GM18951 (cell line): Measurements from ENCODE around the gene COL9A3.
A peak's percentile ranks its signal among the peaks of the same experiment; 100 is the strongest.

Experiments used
- POLR2A ChIP-seq: IDR thresholded peaks from 4 replicates; pipeline ENCODE4 v1.6.1; 2011; ENCODE audit warnings: mild to moderate bottlenecking; ENCODE audit not compliant: insufficient read length, insufficient read depth; ENCODE audit errors: extremely low read depth
- in situ Hi-C: fragments of 300-500 bp; cut with MboI; formaldehyde crosslinking; loops from one replicate; pipeline ENCODE4 v1.12.0; 2022; ENCODE audit warnings: low sequenced_read_pairs, mixed read lengths, inconsistent platforms; ENCODE audit not compliant: unreplicated experiment

The COL9A3 gene

DNA sequence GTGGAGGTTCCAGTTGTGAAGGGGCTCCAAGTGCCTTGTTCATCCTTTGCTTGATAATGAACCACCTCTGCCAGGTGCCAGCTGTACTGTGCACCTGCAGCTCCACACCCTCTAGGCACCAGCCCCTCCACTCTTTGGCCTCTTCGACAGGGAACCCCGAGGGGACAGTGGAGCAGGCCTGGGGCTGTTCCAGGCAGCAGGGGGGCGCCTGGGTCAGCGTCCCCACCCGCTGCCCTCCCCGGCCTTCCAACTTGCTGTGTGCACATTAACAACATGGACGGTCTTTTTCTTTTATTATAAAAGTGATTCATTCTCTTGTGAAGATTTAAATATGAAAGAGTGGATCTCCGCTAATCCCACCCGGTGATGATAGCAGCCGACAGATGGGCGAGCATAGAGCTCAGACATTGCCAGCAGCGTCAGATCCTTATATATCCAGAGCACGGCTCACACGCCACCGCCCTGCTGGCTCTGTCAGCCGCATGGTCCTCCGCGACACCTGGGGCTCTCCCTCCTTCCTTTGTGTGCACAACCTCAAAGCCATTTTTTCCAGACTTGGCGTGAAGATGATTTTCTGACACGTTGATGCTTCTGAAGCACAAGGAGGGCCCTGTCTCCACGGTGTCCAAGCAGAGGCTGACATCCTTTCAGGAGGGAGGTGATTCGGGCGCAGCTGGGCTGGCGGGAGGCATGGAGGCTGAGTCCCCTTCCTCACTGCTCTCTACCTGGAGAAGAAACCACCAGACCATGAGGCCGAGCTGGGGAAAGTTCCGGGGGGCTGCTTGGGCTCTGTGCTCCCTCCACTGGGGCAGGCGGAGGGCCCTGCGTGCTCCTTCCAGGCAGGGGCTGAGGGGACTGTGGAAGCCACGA is 42.8 kb upstream of the COL9A3 start:
- TF ChIP-seq POLR2A: no peak
- in situ Hi-C loops: no loop called here

- in situ Hi-C loops: loop anchor here (25.0 kb wide), 1 partner anchor 112 kb away; no protein-coding TSS in a partner anchor
- no peak for TF ChIP-seq POLR2A
Observed at GRCh38 chr20:62774762-62775161, 42.1 kb upstream of the COL9A3 start.

DNA sequence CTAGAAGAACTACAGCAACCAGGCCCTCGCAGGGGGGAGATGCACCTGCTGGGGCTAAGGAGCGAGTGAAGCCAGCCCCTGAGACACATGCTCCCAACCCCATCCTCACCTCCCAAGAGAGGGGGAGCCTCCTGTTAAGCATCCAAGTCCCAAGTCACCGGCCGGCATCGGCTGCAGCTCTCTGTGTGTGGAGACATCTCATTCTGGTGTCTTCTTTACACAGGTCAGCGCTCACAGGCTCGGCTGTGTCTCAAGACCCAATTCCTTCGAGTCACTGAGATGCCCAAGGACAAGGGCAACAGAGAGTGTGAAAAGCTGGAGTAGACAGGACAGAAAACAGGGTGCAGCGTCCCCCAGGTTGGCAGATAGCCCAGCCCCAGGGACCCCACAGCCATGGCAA is 41.6 kb upstream of the COL9A3 start:
- TF ChIP-seq POLR2A: no peak
- in situ Hi-C loops: loop anchor here (25.0 kb wide), 1 partner anchor 113 kb away; no protein-coding TSS in a partner anchor

- no peak for TF ChIP-seq POLR2A
- in situ Hi-C loops: loop anchor here (25.0 kb wide), 1 partner anchor 114 kb away; no protein-coding TSS in a partner anchor
Observed at GRCh38 chr20:62776035-62776691, 40.7 kb upstream of the COL9A3 start.

DNA sequence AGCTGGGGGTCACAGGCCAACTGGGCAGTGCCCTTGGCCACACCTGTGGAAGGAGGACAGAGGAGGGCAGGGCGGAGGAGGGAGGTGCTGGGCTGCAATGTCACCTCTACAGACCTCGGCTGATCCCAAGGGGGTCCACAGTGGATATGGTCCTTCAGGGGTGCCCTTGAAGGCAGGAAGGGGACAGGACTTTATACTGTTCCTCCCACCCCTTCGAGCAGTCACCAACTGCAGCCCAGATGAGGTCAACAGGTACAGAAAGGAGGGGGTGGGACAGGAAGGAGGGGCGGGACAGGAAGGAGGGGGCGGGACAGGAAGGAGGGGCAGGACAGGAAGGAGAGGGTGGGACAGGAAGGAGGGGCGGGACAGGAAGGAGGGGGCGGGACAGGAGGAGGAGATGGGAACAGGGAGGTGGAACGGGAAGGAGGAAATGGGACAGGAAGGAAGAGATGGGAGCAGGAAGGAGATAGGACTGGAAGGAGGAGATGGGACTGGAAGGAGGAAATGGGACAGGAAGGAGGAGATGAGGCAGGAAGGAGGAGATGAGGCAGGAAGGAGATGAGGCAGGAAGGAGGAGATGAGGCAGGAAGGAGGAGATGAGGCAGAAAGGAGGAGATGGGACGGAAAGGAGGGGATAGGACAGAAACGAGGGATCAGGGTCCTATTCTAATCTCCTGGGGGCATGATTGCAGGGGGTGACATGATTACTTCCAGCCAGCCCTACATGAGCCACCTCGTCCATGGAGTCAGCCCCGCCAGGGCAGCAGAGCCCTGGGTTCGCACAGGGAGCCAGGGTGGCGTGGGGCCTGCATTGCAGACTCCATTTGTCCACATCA is 39.9 kb upstream of the COL9A3 start:
- in situ Hi-C loops: loop anchor here (25.0 kb wide), 1 partner anchor 115 kb away; no protein-coding TSS in a partner anchor

DNA sequence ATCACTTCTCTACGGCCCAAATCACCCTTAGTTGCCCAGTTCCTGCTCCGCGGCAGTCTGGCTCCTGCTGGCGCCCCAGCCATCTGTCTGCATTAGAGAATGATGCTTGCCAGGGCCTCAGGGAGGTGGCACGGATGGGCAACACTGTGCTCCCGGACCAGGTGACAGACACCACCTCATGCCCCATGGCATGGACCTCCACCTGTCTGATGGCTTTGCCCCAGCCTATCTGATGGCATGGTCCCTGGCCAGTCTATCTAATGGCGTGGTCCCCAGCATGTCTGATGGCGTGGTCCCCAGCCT is 39.4 kb upstream of the COL9A3 start:
- TF ChIP-seq POLR2A: no peak
- in situ Hi-C loops: loop anchor here (25.0 kb wide), 1 partner anchor 115 kb away; no protein-coding TSS in a partner anchor

More for the DNA sequence above, 39.9 kb upstream of the COL9A3 start:
- peak; percentile 28 for TF ChIP-seq POLR2A

DNA sequence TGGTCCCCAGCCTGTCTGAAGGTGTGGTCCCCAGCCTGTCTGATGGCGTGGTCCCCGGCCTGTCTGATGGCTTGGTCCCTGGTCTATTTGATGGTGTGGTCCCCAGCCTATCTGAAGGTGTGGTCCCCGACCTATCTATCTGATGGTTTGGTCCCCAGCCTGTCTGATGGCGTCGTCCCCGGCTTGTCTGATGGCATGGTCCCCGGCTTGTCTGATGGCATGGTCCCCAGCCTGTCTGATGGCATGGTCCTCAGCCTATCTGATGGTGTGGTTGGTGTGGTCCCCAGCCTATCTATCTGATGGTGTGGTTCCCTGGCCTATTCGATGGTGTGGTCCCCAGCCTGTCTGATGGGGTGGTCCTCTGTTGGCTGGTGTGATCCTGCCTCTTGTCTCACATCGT is 38.8 kb upstream of the COL9A3 start:
- in situ Hi-C loops: loop anchor here (25.0 kb wide), 1 partner anchor 116 kb away; no protein-coding TSS in a partner anchor

DNA sequence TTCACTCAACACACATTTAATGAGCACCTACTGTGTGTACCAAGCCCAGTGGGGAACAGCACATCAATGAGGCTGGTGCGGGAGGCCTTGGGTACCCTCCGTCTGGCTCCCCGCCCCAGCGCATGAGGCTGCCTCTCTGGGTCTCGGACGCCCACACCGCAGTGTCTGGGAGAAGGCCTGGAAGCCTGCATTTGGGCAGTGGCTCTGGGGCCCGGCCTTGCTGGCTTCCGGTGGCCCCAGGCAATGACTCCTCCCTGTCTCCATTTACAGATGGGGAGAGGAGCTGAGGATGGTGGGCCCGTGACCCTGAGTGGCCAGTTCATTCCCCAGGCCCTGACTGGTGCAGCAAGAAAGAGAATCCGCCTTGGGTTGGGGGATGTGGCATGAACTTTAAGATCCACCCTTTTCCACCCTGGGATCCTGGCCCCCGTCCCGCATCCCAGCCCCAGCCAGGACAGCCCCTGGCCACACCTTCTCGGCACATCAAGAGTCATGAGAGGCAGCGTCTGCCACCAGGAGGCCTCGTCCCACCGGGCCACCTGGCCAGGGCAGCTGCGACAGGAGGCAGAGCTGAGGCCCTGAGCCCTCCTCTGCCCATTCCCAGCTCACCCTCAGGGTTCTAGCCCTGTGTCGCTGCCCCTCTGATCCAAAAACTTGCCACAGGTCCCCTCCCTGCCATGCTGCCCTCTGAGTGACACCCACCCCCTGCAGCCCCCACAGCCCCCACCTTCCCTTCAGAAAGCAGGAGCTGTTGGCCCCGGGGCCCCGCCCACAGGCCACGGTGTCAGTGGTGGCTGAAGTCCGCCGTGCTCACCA is 38.0 kb upstream of the COL9A3 start:
- TF ChIP-seq POLR2A: no peak
- in situ Hi-C loops: loop anchor here (25.0 kb wide), 1 partner anchor 117 kb away; no protein-coding TSS in a partner anchor

More for the DNA sequence above, 38.8 kb upstream of the COL9A3 start:
- TF ChIP-seq POLR2A: no peak

DNA sequence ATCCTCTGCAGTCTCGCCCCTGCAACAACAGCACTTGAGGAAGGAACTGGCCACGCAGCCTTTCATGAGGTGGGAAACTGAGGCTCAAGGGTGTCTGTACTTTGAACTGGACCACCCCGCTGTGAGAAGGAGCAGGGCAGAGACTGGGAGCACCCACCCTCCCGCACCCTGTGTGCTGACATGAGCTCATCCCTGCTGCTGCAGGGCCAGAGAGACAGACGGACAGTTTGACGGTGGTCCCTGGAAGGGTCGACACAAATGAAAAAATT is 37.5 kb upstream of the COL9A3 start:
- in situ Hi-C loops: loop anchor here (25.0 kb wide), 1 partner anchor 117 kb away; no protein-coding TSS in a partner anchor
- TF ChIP-seq POLR2A: no peak

DNA sequence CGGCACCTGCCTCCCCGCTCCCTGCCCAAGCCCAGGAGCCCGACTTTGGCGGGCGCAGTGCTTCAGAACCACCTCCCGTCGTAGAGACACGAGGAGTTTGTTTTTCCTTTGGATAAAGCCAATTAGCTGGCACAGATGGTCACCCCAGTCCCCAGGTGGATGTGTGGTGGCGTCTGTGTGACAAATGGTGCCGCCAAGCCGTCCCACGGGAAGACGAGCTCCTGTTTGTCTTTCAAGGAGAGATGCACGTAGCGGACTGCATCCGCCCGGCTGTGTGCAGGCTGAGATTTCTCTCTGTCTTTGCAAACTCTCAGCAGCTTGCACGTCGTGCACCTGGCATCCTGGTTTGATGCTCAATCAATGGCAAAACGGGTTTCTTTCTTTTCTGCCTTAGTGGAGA is 36.6 kb upstream of the COL9A3 start:
- no peak for TF ChIP-seq POLR2A
- in situ Hi-C loops: loop anchor here (25.0 kb wide), 1 partner anchor 118 kb away; no protein-coding TSS in a partner anchor

- in situ Hi-C loops: loop anchor here (25.0 kb wide), 1 partner anchor 118 kb away; no protein-coding TSS in a partner anchor
- TF ChIP-seq POLR2A: no peak
Observed at GRCh38 chr20:62780696-62781095, 36.2 kb upstream of the COL9A3 start.
